H9 (cell line): ENCODE measurements around the gene INSR. TPM values are rescaled to one million over a fixed set of nuclear protein-coding genes. Genes with fewer than 3 reads are reported as not detected.

ENCODE experiments used
- DNase-seq: peaks from one replicate; pipeline ENCODE4 v3.0.0-alpha.2; 2017
- H2AFZ ChIP-seq: one replicate; pipeline ENCODE4 v1.6.1; 2013; ENCODE audit warnings: mild to moderate bottlenecking, low read length, control low read depth, moderate library complexity
- H2AK5ac ChIP-seq: 2 replicates; pipeline ENCODE4 v1.6.1; 2013; ENCODE audit warnings: low read length, control low read depth, mixed read lengths; ENCODE audit not compliant: insufficient read length
- H2BK120ac ChIP-seq: one replicate; pipeline ENCODE4 v1.6.1; 2013; ENCODE audit warnings: low read depth, mild to moderate bottlenecking, low read length, control low read depth, inconsistent platforms; ENCODE audit not compliant: poor library complexity, severe bottlenecking
- H2BK12ac ChIP-seq: 2 replicates; pipeline ENCODE4 v1.6.1; 2013; ENCODE audit warnings: low read length, control low read depth, mixed read lengths, low read depth; ENCODE audit not compliant: insufficient read length
- H2BK15ac ChIP-seq: 2 replicates; pipeline ENCODE4 v1.6.1; 2013; ENCODE audit warnings: low read depth, low read length, control low read depth
- H2BK20ac ChIP-seq: one replicate; pipeline ENCODE4 v1.6.1; 2013; ENCODE audit warnings: low read depth, mild to moderate bottlenecking, low read length, control low read depth, inconsistent platforms; ENCODE audit not compliant: poor library complexity, severe bottlenecking
- H2BK5ac ChIP-seq: 2 replicates; pipeline ENCODE4 v1.6.1; 2013; ENCODE audit warnings: low read length, control low read depth, mixed read lengths; ENCODE audit not compliant: insufficient read length
- H3K14ac ChIP-seq: 2 replicates; pipeline ENCODE4 v1.6.1; 2013; ENCODE audit warnings: low read length, control low read depth; ENCODE audit not compliant: insufficient read depth
- H3K18ac ChIP-seq: 2 replicates; pipeline ENCODE4 v1.6.1; 2013; ENCODE audit warnings: low read depth, mild to moderate bottlenecking, mixed read lengths, low read length, control low read depth; ENCODE audit not compliant: insufficient read length
- H3K23ac ChIP-seq: 2 replicates; pipeline ENCODE4 v1.6.1; 2013; ENCODE audit warnings: low read length, control low read depth, mixed read lengths, low read depth; ENCODE audit not compliant: insufficient read length
- H3K23me2 ChIP-seq: 2 replicates; pipeline ENCODE4 v1.6.1; 2013; ENCODE audit warnings: low read depth, mild to moderate bottlenecking, mixed read lengths, low read length, control low read depth; ENCODE audit not compliant: insufficient read length, poor library complexity, severe bottlenecking
- H3K27ac ChIP-seq: 2 replicates; pipeline ENCODE4 v1.5.1; 2013; ENCODE audit warnings: low read length, control low read depth, mixed read lengths, low read depth; ENCODE audit not compliant: insufficient read length
- H3K27me3 ChIP-seq: 2 replicates; pipeline ENCODE4 v1.6.1; 2013; ENCODE audit warnings: low read length, control low read depth, inconsistent platforms; ENCODE audit not compliant: insufficient read depth
- H3K4ac ChIP-seq: 2 replicates; pipeline ENCODE4 v1.6.1; 2013; ENCODE audit warnings: low read depth, mild to moderate bottlenecking, control low read depth, inconsistent platforms, low read length, moderate library complexity
- H3K4me1 ChIP-seq: 2 replicates; pipeline ENCODE4 v1.6.1; 2013; ENCODE audit warnings: low read length, control low read depth, inconsistent platforms; ENCODE audit not compliant: insufficient read depth
- H3K4me2 ChIP-seq: 2 replicates; pipeline ENCODE4 v1.6.1; 2013; ENCODE audit warnings: low read length, control low read depth, mixed read lengths; ENCODE audit not compliant: insufficient read length, insufficient read depth
- H3K56ac ChIP-seq: 2 replicates; pipeline ENCODE4 v1.6.1; 2013; ENCODE audit warnings: low read depth, mild to moderate bottlenecking, mixed read lengths, low read length, control low read depth; ENCODE audit not compliant: insufficient read length
- H3K79me1 ChIP-seq: 2 replicates; pipeline ENCODE4 v1.6.1; 2013; ENCODE audit warnings: low read depth, mild to moderate bottlenecking, moderate library complexity, low read length, control low read depth, inconsistent platforms; ENCODE audit not compliant: insufficient read depth, poor library complexity, severe bottlenecking
- H3K79me2 ChIP-seq: 2 replicates; pipeline ENCODE4 v1.6.1; 2013; ENCODE audit warnings: low read length, control low read depth, inconsistent platforms; ENCODE audit not compliant: insufficient read depth
- H3K9ac ChIP-seq: 2 replicates; pipeline ENCODE4 v1.6.1; 2013; ENCODE audit warnings: low read length, control low read depth, mixed read lengths; ENCODE audit not compliant: insufficient read length; ENCODE audit errors: extremely low read depth
- H3K9me3 ChIP-seq: one replicate; pipeline ENCODE4 v1.6.1; 2013; ENCODE audit warnings: low read depth, low read length, inconsistent platforms; ENCODE audit not compliant: control insufficient read depth
- H3T11ph ChIP-seq: one replicate; pipeline ENCODE4 v1.6.1; 2013; ENCODE audit warnings: mild to moderate bottlenecking, low read length, control low read depth, inconsistent platforms
- H4K20me1 ChIP-seq: one replicate; pipeline ENCODE4 v1.6.1; 2013; ENCODE audit not compliant: control insufficient read depth, insufficient read length, insufficient read depth
- H4K5ac ChIP-seq: 2 replicates; pipeline ENCODE4 v1.6.1; 2013; ENCODE audit warnings: low read depth, mild to moderate bottlenecking, mixed read lengths, low read length, control low read depth; ENCODE audit not compliant: insufficient read length
- H4K8ac ChIP-seq: replicated peaks from 2 replicates; pipeline ENCODE4 v1.6.1; 2013; ENCODE audit warnings: low read length, control low read depth, mixed read lengths, low read depth; ENCODE audit not compliant: insufficient read length
- H4K91ac ChIP-seq: 2 replicates; pipeline ENCODE4 v1.6.1; 2013; ENCODE audit warnings: low read depth, mild to moderate bottlenecking, moderate library complexity, mixed read lengths, low read length, control low read depth; ENCODE audit not compliant: insufficient read length
- H3K27ac Mint-ChIP-seq, 3 experiments: 2 replicates in 2 of 3; 3 replicates in 1 of 3; pipeline ENCODE4 v1.8.0; 2020 to 2021; ENCODE audit warnings: mixed read lengths in 3 of 3, mild to moderate bottlenecking in 1 of 3, moderate library complexity in 1 of 3
- H3K27me3 Mint-ChIP-seq: 2 replicates; pipeline ENCODE4 v1.8.0; 2021; ENCODE audit warnings: low read depth, mild to moderate bottlenecking, moderate library complexity, mixed read lengths
- H3K36me3 Mint-ChIP-seq, 3 experiments: 2 replicates in 2 of 3; 3 replicates in 1 of 3; pipeline ENCODE4 v1.8.0; 2020 to 2021; ENCODE audit warnings: low read depth in 3 of 3, mixed read lengths in 3 of 3; ENCODE audit not compliant: insufficient read depth in 1 of 3
- H3K4me1 Mint-ChIP-seq, 2 experiments: 2 replicates each; pipeline ENCODE4 v1.8.0; 2020; ENCODE audit warnings: mixed read lengths in 2 of 2
- H3K4me3 Mint-ChIP-seq, 2 experiments: 2 replicates in 1 of 2; 3 replicates in 1 of 2; pipeline ENCODE4 v1.8.0; 2020 to 2021; ENCODE audit warnings: mild to moderate bottlenecking in 2 of 2, mixed read lengths in 2 of 2, moderate library complexity in 1 of 2
- H3K9me3 Mint-ChIP-seq, 2 experiments: 2 replicates in 1 of 2; 3 replicates in 1 of 2; pipeline ENCODE4 v1.8.0; 2020; ENCODE audit warnings: mild to moderate bottlenecking in 2 of 2, mixed read lengths in 2 of 2, moderate library complexity in 1 of 2
- CTCF ChIP-seq: fragments of 200-600 bp; sonication (generic); conservative IDR thresholded peaks from 3 replicates; pipeline ENCODE4 v1.8.0; 2021; ENCODE audit warnings: antibody characterized with exemption, mild to moderate bottlenecking
- WGBS: extraction: QIAGEN DNeasy Blood & Tissue Kit; methylation state at CpG from one replicate; pipeline ENCODE4 v1.1.7; 2013; ENCODE audit warnings: missing lambda C conversion rate, low lambda C conversion rate, mixed read lengths; ENCODE audit not compliant: insufficient read length; ENCODE audit errors: extremely low coverage; 5-methylcytosine and 5-hydroxymethylcytosine counted together
- total RNA-seq: library from RNA; stranded (reverse); gene quantifications from 2 replicates; pipeline ENCODE4 v1.2.1, GENCODE V29; 2021

Gene INSR
- total RNA-seq, 1 experiment from 2014 or later = 39.8 TPM

GRCh38 chr19:7083076-7083956, 210.9 kb downstream of the INSR start:
- no peak overlapping the region for H2BK12ac ChIP-seq
- H3K14ac ChIP-seq = no peak overlapping the region
- no peaks in the 10 kb centered on the region for H4K20me1 ChIP-seq
- H3K23me2 ChIP-seq = no peaks in the 10 kb centered on the region
- no peaks in the 10 kb centered on the region for H3K4me1 Mint-ChIP-seq
- TF ChIP-seq CTCF = no peak
- H3K27ac Mint-ChIP-seq = no peak overlapping the region
- H3K23ac ChIP-seq = no peak overlapping the region
- H4K91ac ChIP-seq = no peak overlapping the region
- H2AFZ ChIP-seq = no peak overlapping the region
- H3K36me3 Mint-ChIP-seq = peaks cover 90 to 94% (median 90%) of the 10 kb centered on the region in 3 experiments
- no peak overlapping the region for H2BK15ac ChIP-seq
- H2BK20ac ChIP-seq = no peak overlapping the region
- no peaks in the 10 kb centered on the region for H3K27me3 ChIP-seq
- H3K79me2 ChIP-seq = no peaks in the 10 kb centered on the region
- H3K79me1 ChIP-seq = no peaks in the 10 kb centered on the region
- H2AK5ac ChIP-seq = no peak overlapping the region
- no peak overlapping the region for H4K5ac ChIP-seq
- H3K27me3 Mint-ChIP-seq = no peaks in the 10 kb centered on the region; the same call in 1 of the 2 replicates
- no peak overlapping the region for H2BK120ac ChIP-seq
- H3K4me3 Mint-ChIP-seq = no peak overlapping the region; a peak in 1 of 5 replicates
- H3K4ac ChIP-seq = no peak overlapping the region
- no peak overlapping the region for H4K8ac ChIP-seq
- peaks cover 79% of the 10 kb centered on the region for H3K9me3 ChIP-seq
- no peaks in the 10 kb centered on the region for H3K4me1 ChIP-seq
- no peak overlapping the region for H3K27ac ChIP-seq
- H2BK5ac ChIP-seq = no peak overlapping the region
- H3K9me3 Mint-ChIP-seq = peaks cover 91 to 93% of the 10 kb centered on the region in 2 experiments
- H3K9ac ChIP-seq = no peak overlapping the region
- no peak overlapping the region for H3K18ac ChIP-seq
- H3K4me2 ChIP-seq = no peak overlapping the region
- WGBS = no CpG with 5 or more reads among the region's 15 CpGs
- H3K56ac ChIP-seq = no peak overlapping the region
- no peak for DNase-seq
- no peak overlapping the region for H3T11ph ChIP-seq
